LNCAP (cell line): Measurements from ENCODE around the gene ZC3H14.

Experiments used
- CTCF ChIP-seq: fragments of 450-650 bp; IDR thresholded peaks from 2 replicates; pipeline ENCODE4 v1.5.1; 2017; ENCODE audit warnings: mild to moderate bottlenecking

ZC3H14 gene

DNA sequence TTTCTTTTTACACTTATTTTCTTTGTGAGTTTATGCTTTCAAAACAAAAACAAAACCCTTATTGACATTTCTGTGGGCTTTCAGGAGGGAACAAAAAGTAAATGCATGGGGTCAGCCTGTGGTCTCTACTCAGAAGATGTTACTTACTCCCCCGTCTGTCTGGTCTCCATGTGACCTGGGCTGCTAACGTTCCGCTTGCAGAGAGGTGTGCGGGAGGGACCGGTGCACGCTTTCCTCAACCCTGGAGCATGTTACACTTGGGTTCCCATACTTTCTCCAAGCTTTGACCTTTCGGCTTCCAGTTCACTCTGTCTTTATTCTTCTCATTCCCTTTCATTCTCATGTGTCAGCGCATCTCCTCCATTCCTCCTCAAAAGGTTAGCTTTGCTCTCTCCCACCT lies 36.5 kb downstream of the ZC3H14 start:
- no peak for TF ChIP-seq CTCF

GRCh38 chr14:88599761-88600439 lies 37.1 kb downstream of the ZC3H14 start:
- no peak for TF ChIP-seq CTCF

GRCh38 chr14:88604212-88604611 lies 41.4 kb downstream of the ZC3H14 start:
- TF ChIP-seq CTCF = no peak

DNA sequence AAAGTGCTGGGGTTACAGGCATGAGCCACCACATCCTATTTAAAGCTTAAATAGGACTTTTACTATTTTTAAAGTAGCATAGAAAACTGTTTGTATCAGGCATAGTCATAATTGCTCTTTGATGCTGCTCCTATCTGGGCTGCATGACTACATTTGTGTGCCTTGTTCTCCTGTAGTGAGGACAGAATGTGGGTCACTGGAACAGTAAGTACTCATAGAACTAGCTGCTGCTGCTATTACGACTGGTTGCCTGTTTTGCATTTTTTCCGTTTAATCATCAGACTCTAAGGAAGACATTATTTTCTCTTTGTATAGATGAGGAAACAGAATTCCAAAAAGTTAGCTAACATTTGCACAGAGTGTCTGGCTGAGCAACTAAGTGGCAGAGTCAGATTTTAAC lies 42.8 kb downstream of the ZC3H14 start:
- TF ChIP-seq CTCF = no peak

DNA sequence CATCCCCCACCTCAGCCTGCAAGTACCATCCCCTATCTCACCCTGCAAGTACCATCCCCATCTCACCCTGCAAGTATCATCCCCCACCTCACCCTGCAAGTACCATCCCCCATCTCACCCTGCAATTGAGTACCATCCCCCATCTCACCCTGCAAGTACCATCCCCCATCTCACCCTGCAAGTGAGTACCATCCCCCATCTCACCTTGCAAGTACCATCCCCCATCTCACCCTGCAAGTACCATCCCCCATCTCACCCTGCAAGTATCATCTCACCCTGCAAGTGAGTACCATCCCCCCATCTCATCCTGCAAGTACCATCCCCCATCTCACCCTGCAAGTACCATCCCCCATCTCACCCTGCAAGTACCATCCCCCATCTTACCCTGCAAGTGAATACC lies 45.0 kb downstream of the ZC3H14 start:
- TF ChIP-seq CTCF = no peak

DNA sequence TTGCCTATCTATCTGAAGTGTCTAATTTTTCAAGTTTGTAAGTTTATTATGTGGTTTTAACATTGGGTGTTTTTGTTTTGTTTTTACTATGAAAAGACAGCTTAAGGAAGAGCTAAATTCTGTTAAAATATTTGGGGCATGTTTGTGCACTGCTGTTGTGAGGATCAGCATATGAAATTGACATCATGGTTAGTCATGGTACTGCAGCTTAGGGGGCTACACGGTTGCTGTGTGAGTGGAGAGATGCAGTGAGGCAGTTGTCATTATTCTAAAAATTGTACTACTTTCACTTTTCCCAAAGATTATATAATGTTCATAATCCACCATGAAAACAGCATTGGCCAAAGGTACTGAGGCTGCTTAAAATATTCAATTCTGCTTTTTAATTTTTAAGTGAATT lies 49.0 kb downstream of the ZC3H14 start:
- TF ChIP-seq CTCF = no peak

GRCh38 chr14:88612981-88613380 lies 50.1 kb downstream of the ZC3H14 start:
- TF ChIP-seq CTCF = no peak

GRCh38 chr14:88613552-88614010 lies 50.7 kb downstream of the ZC3H14 start:
- TF ChIP-seq CTCF = no peak
